CD14-positive monocyte (primary cell): ENCODE data around the gene BRMS1. TPM values are rescaled to one million over a fixed set of nuclear protein-coding genes. Genes with fewer than 3 reads are reported as not detected.
A peak's percentile ranks its signal among the peaks of the same experiment; 100 is the strongest.

Source experiments
- DNase-seq, 3 donors: peaks; one replicate each; pipeline ENCODE4 v3.0.0-alpha.2; 2011 to 2022
- H2AFZ ChIP-seq: 2 replicates; pipeline ENCODE4 v1.6.0; 2012; ENCODE audit warnings: mild to moderate bottlenecking, low read depth, low read length, inconsistent platforms; ENCODE audit not compliant: insufficient read depth, poor library complexity, severe bottlenecking
- H3K27ac ChIP-seq, 2 donors: 1 replicate in 1 of 2; 2 replicates in 1 of 2; pipeline ENCODE4 v1.5.1; 2012 to 2013; ENCODE audit warnings: low read length in 2 of 2, control low read depth in 1 of 2, inconsistent platforms in 1 of 2, low read depth in 1 of 2, mild to moderate bottlenecking in 1 of 2
- H3K27me3 ChIP-seq, 2 donors: one replicate each; pipeline versions ENCODE4 v1.6.0 to v1.6.1; 2011 to 2013; ENCODE audit warnings: low read length in 2 of 2; ENCODE audit not compliant: control insufficient read depth in 2 of 2, insufficient read depth in 2 of 2
- H3K36me3 ChIP-seq, 2 donors: replicated peaks in 1 of 2; 1 replicate in 1 of 2; 2 replicates in 1 of 2; pipeline versions ENCODE4 v1.5.1 to v1.6.1; 2012 to 2013; ENCODE audit warnings: low read length in 2 of 2, control low read depth in 1 of 2, inconsistent platforms in 1 of 2, mild to moderate bottlenecking in 1 of 2; ENCODE audit not compliant: insufficient read depth in 2 of 2, control insufficient read depth in 1 of 2
- H3K4me1 ChIP-seq, 2 donors: 1 replicate in 1 of 2; 2 replicates in 1 of 2; pipeline versions ENCODE4 v1.5.1 to v1.6.1; 2012 to 2013; ENCODE audit warnings: low read length in 2 of 2, control low read depth in 1 of 2, inconsistent platforms in 1 of 2, mild to moderate bottlenecking in 1 of 2, moderate library complexity in 1 of 2; ENCODE audit not compliant: insufficient read depth in 2 of 2, control insufficient read depth in 1 of 2
- H3K4me2 ChIP-seq: replicated peaks from 2 replicates; pipeline ENCODE3; 2012; ENCODE audit warnings: low read length, moderate library complexity, mild to moderate bottlenecking; ENCODE audit not compliant: poor library complexity, severe bottlenecking; ENCODE audit errors: extremely low read depth
- H3K4me3 ChIP-seq, 3 experiments: fragments of 200-600 bp in 1 of 3; sonication (generic) in 1 of 3; replicated peaks in 1 of 3; 1 replicate in 2 of 3; 2 replicates in 1 of 3; pipeline ENCODE4 v1.5.1; 2011 to 2013; ENCODE audit warnings: low read length in 3 of 3, mild to moderate bottlenecking in 3 of 3, control low read depth in 2 of 3, low read depth in 2 of 3, inconsistent platforms in 1 of 3, moderate library complexity in 1 of 3
- H3K79me2 ChIP-seq: 2 replicates; pipeline ENCODE4 v1.6.0; 2012; ENCODE audit warnings: mild to moderate bottlenecking, control low read depth, inconsistent platforms, low read length, moderate library complexity; ENCODE audit not compliant: insufficient read depth
- H3K9ac ChIP-seq: 2 replicates; pipeline ENCODE4 v1.6.0; 2017; ENCODE audit warnings: low read length, mild to moderate bottlenecking; ENCODE audit not compliant: insufficient read depth, poor library complexity, severe bottlenecking
- H3K9me3 ChIP-seq, 2 donors: replicated peaks in 1 of 2; 1 replicate in 1 of 2; 2 replicates in 1 of 2; pipeline versions ENCODE4 v1.5.1 to v1.6.1; 2012 to 2013; ENCODE audit warnings: low read length in 2 of 2, control low read depth in 1 of 2; ENCODE audit not compliant: control insufficient read depth in 1 of 2, insufficient read depth in 1 of 2
- H4K20me1 ChIP-seq: 2 replicates; pipeline ENCODE4 v1.6.0; 2012; ENCODE audit warnings: mild to moderate bottlenecking, low read length, control low read depth, moderate library complexity; ENCODE audit not compliant: insufficient read depth
- H3K27ac Mint-ChIP-seq, 7 donors: one replicate each; pipeline ENCODE4 v1.8.0; 2020; ENCODE audit warnings: mild to moderate bottlenecking in 7 of 7, mixed read lengths in 7 of 7, moderate library complexity in 6 of 7, inconsistent platforms in 2 of 7
- H3K27me3 Mint-ChIP-seq, 3 donors: one replicate each; pipeline ENCODE4 v1.8.0; 2021 to 2022; ENCODE audit warnings: low read depth in 3 of 3, mild to moderate bottlenecking in 3 of 3, mixed read lengths in 3 of 3, moderate library complexity in 3 of 3, inconsistent platforms in 1 of 3
- H3K36me3 Mint-ChIP-seq, 2 donors: one replicate each; pipeline ENCODE4 v1.8.0; 2020; ENCODE audit warnings: mixed read lengths in 2 of 2, inconsistent platforms in 1 of 2, mild to moderate bottlenecking in 1 of 2
- H3K4me1 Mint-ChIP-seq: one replicate; pipeline ENCODE4 v1.8.0; 2020; ENCODE audit warnings: mild to moderate bottlenecking, mixed read lengths
- H3K4me3 Mint-ChIP-seq, 2 donors: one replicate each; pipeline ENCODE4 v1.8.0; 2020; ENCODE audit warnings: mild to moderate bottlenecking in 2 of 2, mixed read lengths in 2 of 2, moderate library complexity in 1 of 2
- H3K9me3 Mint-ChIP-seq, 7 donors: one replicate each; pipeline ENCODE4 v1.8.0; 2020 to 2022; ENCODE audit warnings: mixed read lengths in 7 of 7, mild to moderate bottlenecking in 6 of 7, moderate library complexity in 6 of 7, inconsistent platforms in 2 of 7
- CTCF ChIP-seq: fragments of 200-600 bp; IDR thresholded peaks from one replicate; pipeline ENCODE4 v1.8.0; 2022; ENCODE audit warnings: antibody characterized with exemption, mild to moderate bottlenecking
- WGBS: methylation state at CpG from one replicate; pipeline ENCODE4 v1.1.5; 2013; ENCODE audit warnings: missing lambda C conversion rate; ENCODE audit not compliant: insufficient coverage; 5-methylcytosine and 5-hydroxymethylcytosine counted together
- intact Hi-C, 2 donors: fragments of 100-400 bp; cut with micrococcal nuclease; formaldehyde crosslinking; loops; one replicate each; pipeline versions ENCODE4 v1.15.0 to v1.15.1; 2023
- polyA minus RNA-seq: library from RNA; depleted of rRNA, polyadenylated mRNA; stranded (reverse); fragments of >200 nt; gene quantifications from 2 replicates; pipeline ENCODE4 v1.2.3, GENCODE V29; 2012
- polyA plus RNA-seq, 3 donors: library from polyadenylated mRNA; depleted of rRNA in 1 of 3; unstranded in 2 of 3; stranded (reverse) in 1 of 3; fragments of 300-500 nt in 2 of 3; fragments of >200 nt in 1 of 3; fragmentation: Illumina TruSeq in 2 of 3; gene quantifications; 1 replicate in 2 of 3; 2 replicates in 1 of 3; pipeline ENCODE4 v1.2.3, GENCODE V29; 2012 to 2021
- total RNA-seq, 12 experiments: library from RNA in 1 of 12; stranded (reverse) in 1 of 12; fragments of 120-200 nt in 1 of 12; gene quantifications; one replicate each; pipeline ENCODE4 v1.2.4 and lab custom pipeline; 2013 to 2026; ENCODE audit warnings: mixed read lengths in 6 of 12, inconsistent platforms in 1 of 12

The BRMS1 gene
- 72.4 TPM for total RNA-seq (2013)
- polyA plus RNA-seq = 10 to 100 TPM; 49.0 to 65.2 (median 62.0) TPM
- 37.0 and 57.8 TPM in 2 replicates for polyA minus RNA-seq
- 15.9 to 51.3 (median 31.1) reads per million in 11 experiments for total RNA-seq (lab: John Stamatoyannopoulos, UW)

DNA sequence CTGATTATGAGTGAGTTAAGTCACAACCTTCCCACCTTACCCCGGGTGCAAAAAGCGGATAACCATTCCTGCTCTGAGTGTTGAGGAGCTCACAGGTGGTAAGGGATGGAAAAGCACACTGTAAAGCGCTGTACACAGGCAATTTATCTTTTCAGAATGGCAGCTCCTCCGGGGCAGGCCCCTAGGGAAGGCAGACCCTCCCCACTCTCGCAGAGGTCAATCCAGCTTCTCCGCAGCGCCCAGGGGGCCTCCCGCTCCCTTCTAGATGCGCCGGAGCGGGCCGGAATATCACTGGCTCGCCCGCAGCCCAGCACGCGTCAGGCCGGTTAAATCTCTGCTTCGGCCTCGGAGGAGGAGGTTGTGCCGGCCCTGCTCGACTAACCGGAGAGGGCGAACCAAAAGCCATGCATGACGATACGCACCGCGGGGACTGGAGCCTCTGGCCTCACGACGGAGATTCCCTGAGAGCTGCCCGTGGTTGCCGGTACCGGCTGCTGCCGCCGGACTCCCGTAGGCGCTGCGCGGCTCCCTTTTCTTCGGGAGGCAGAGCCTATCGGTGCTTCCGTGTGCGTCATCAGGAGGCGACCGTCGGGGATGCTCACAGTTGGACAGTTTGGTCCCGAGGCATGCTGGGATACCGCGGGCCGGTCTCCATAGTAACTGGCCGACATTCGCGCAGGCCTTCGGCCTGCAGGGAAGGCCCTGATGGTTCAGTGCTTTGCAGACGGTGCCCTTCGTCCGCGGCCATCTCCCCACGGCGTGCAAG is at the start of gene BRMS1:
TSS of gene BRMS1 (minus strand) at position 555 of the 766 bp plus-strand sequence. CDS start 2,870 bp downstream, outside the sequence.
- Histone ChIP-seq H3K36me3 (peaks cover 25 to 40% of the 10 kb centered on the region in 2 donors), H4K20me1 (peaks cover 27% of the 10 kb centered on the region), H3K4me3 (peak within 1 kb of the TSS; percentile 57 to 93 (median 64)), H3K79me2 (peaks cover 23% of the 10 kb centered on the region), H3K4me1 (peaks cover 34 to 41% of the 10 kb centered on the region in 2 donors), H3K27ac (peak within 1 kb of the TSS; percentile 69 to 94), H3K9me3 (no peaks in the 10 kb centered on the region), H3K9ac (peak within 1 kb of the TSS; percentile 92), H2AFZ (peak within 1 kb of the TSS; percentile 92), H3K4me2 (peak within 1 kb of the TSS; percentile 98), H3K27me3 (peaks cover 0 to 9% of the 10 kb centered on the region in 2 donors)
- WGBS = under 1% methylated on average over 54 of the region's 59 CpGs
- Mint-ChIP-seq H3K27ac (peak within 1 kb of the TSS; percentile 92 to 97 (median 95)), H3K4me3 (peak within 1 kb of the TSS; percentile 90 to 96), H3K9me3 (no peaks in the 10 kb centered on the region), H3K36me3 (peaks cover 32 to 35% of the 10 kb centered on the region in 2 donors), H3K27me3 (peaks cover 4 to 21% (median 11%) of the 10 kb centered on the region in 3 donors), H3K4me1 (peaks cover 31% of the 10 kb centered on the region)
- no peak for TF ChIP-seq CTCF
- intact Hi-C loops = loop anchor here in 1 of 2 donors (2.0 kb wide), 2 partner anchors 32 to 498 kb away; partner anchors contain the start of gene RCE1
- peak; percentile 96 to 98 (median 97) for DNase-seq

DNA sequence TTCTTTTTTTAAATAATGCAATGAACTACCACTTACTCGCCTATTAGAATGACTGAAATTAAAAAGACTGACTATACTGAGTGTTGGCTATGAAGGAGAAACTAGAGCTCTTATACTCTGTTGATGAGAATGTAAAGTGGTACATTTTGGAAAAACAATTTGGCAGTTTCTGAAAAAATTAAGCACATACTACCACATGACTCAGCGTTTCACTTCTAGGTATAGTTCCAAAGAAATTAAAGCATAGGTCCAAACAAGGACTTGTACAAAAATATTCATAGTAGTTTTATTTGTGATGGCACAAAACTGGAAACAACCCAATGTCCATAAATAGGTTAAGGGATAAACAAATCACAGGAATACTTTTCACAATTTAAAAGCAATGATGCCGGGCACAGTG is 49.0 kb upstream of the BRMS1 start:
- no peak overlapping the region for H3K4me3 ChIP-seq
- no peak overlapping the region for H3K4me2 ChIP-seq
- H3K4me1 ChIP-seq = no peaks in the 10 kb centered on the region
- Mint-ChIP-seq H3K4me3 (no peak overlapping the region), H3K36me3 (no peaks in the 10 kb centered on the region), H3K27me3 (peaks cover 13 to 18% (median 13%) of the 10 kb centered on the region in 3 donors), H3K9me3 (peaks cover 0 to 3% (median 0%) of the 10 kb centered on the region in 7 donors), H3K27ac (no peak overlapping the region), H3K4me1 (no peaks in the 10 kb centered on the region)
- intact Hi-C loops = no loop called here
- H3K27ac ChIP-seq = no peak overlapping the region
- no peak for DNase-seq
- H4K20me1 ChIP-seq = no peaks in the 10 kb centered on the region
- no peaks in the 10 kb centered on the region for H3K9me3 ChIP-seq
- H3K79me2 ChIP-seq = no peaks in the 10 kb centered on the region
- H2AFZ ChIP-seq = no peak overlapping the region
- no CpG with 5 or more reads among the region's 3 CpGs for WGBS
- H3K9ac ChIP-seq = no peak overlapping the region
- no peaks in the 10 kb centered on the region for H3K36me3 ChIP-seq
- TF ChIP-seq CTCF = no peak
- no peaks in the 10 kb centered on the region for H3K27me3 ChIP-seq
